Omental fat pad (tissue), 4 donors: ENCODE measurements around the gene OLFML1. TPM values are rescaled to one million over a fixed set of nuclear protein-coding genes. Genes with fewer than 3 reads are reported as not detected.

Source experiments
- ATAC-seq: fragments of 150-250 bp; one replicate; pipeline ENCODE4 v1.9.1; 2016; ENCODE audit warnings: mild to moderate bottlenecking, moderate library complexity; ENCODE audit not compliant: low FRiP score
- DNase-seq: peaks from one replicate; pipeline ENCODE4 v3.0.0-alpha.2; 2019; ENCODE audit warnings: low spot score
- total RNA-seq, 4 donors: library from RNA; depleted of rRNA; stranded (reverse); fragments of >200 nt; gene quantifications; one replicate each; pipeline ENCODE4 v1.1.0, GENCODE V29; 2016
- TF ChIP-seq, protein P1 (sequence below), 3 donors: fragments of 450-650 bp; IDR thresholded peaks; one replicate each; pipeline ENCODE4 v1.5.1; 2016 to 2017; ENCODE audit warnings: antibody characterized with exemption in 3 of 3, mild to moderate bottlenecking in 3 of 3, moderate library complexity in 2 of 3

Gene OLFML1
- total RNA-seq, 4 donors from 2014 or later, result 6.5 to 40.7 (median 13.4) TPM

DNA sequence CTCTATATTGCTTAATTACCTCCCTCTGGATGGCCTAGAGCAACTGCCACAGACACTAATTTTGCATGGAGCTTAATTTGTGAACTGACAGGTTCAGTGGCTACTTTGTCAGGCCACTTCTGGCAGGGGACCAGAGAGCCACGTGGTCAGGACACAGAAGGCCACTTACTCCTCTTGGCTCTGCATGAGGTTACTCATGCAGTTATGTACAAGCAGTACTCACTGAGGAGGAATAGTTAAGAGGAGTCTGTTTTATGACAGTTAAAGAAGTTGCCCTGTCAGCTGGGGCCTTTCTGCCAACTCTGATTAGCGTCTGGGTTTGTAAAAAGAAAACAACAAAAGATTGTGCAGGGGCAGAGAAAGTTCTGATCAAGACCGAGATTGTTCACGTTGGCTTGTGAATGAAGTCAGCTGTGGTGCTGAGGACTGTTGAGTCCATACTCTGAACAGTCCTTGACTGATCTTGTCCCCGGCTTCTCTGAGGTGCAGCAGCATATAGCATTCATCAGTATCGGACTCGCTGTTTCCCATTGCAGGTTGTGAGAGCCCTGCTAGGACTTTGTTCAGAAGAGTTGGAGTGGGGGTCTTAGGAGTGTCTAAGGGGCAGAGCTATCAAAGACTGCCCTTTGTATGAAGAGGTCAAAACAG is 69.9 kb downstream of the OLFML1 start:
- TF ChIP-seq, protein P1, sequence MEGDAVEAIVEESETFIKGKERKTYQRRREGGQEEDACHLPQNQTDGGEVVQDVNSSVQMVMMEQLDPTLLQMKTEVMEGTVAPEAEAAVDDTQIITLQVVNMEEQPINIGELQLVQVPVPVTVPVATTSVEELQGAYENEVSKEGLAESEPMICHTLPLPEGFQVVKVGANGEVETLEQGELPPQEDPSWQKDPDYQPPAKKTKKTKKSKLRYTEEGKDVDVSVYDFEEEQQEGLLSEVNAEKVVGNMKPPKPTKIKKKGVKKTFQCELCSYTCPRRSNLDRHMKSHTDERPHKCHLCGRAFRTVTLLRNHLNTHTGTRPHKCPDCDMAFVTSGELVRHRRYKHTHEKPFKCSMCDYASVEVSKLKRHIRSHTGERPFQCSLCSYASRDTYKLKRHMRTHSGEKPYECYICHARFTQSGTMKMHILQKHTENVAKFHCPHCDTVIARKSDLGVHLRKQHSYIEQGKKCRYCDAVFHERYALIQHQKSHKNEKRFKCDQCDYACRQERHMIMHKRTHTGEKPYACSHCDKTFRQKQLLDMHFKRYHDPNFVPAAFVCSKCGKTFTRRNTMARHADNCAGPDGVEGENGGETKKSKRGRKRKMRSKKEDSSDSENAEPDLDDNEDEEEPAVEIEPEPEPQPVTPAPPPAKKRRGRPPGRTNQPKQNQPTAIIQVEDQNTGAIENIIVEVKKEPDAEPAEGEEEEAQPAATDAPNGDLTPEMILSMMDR (IDR thresholded peaks at IDR 0.05), result no peak
- ATAC-seq (peak; percentile 69), DNase-seq (no peak)

DNA sequence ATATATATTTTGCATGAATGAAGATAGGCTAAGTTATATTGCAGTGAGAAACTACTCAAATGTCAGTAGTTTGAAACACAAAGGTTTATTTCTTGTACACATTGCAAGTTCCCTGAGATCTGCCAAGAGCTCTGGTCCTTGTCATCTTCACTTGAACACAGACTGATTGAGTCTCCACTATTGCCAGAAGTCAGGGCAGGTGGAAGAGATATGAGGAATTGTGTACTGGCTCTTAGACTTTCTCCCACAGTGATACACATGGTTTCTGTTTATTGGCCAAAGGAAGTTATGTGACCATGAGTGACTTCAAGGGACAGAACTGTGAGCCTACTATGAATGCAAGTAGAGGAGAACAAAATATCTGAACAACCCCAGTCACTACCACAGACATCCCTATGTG is 72.7 kb downstream of the OLFML1 start:
- TF ChIP-seq, protein P1 (IDR thresholded peaks at IDR 0.05), result no peak
- no peak for DNase-seq
- no peak for ATAC-seq

DNA sequence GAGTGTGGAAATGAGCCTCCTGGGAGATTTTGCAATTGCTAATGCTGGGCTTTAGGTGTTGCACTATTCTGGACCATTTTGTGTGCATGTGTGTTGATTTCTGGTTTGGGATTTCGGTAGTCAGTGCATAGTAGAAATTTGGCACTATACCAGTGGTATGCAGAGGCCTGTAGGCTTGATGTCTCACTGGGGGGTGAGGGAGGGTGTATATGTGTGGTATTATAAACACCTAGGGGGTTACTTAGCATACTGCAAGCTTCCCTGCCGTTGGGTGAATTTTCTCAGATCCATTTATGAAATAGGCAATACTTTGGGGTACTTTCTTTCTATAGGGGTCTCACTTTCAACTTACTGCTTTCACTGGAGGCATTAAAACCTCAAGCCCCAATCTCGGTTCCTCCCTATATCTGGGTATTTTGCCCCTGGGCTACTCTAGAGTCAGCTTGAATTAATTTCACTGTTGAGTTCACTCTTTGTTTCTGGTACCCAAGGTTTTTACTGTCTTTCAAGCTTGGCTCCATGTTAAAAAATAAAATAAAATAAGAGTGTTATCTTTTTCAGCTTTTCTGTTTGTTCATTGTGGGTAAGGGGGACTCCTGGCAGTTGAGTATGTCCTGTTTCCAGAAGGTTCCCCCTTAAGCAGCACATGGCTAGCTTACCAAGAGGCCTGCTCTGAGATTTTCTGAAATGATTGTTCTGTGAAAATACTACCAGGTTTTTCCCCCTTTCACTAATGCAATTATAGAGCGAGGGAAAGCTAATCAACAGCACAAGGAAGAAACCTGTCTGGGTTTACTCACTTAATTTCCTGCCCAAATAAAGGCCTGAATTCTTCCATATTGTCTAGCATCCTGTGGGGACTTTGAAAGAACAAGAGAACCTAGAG is 74.3 kb downstream of the OLFML1 start:
- TF ChIP-seq, protein P1 (IDR thresholded peaks at IDR 0.05), result no peak
- ATAC-seq, result no peak
- DNase-seq, result no peak

Other genes with a start within 250 kb of the OLFML1 start
- under 1 TPM in 2 of 4 donors, not detected in 2; 0.13 to 0.46 TPM for gene SYT9, start 233.6 kb upstream of the OLFML1 start, total RNA-seq
- gene PPFIBP2, start 28.5 kb downstream of the OLFML1 start, total RNA-seq, result 10 to 100 TPM; 16.3 to 47.8 (median 24.2) TPM
- 10 to 100 TPM in 2 of 4 donors, 1 to 10 TPM in 2; 6.0 to 11.6 (median 8.7) TPM for gene CYB5R2, start 188.0 kb downstream of the OLFML1 start, total RNA-seq
- gene OVCH2, start 221.0 kb downstream of the OLFML1 start, total RNA-seq, result under 1 TPM in 2 of 4 donors, not detected in 2; 0.24 to 0.46 TPM